Activated T-helper 1 cell treated with anti-CD3 and anti-CD28 coated beads, Interleukin-2, amount 50 U/mL, for 16 hours (primary cell): ENCODE results near the gene CRYL1.

Experiments used
- DNase-seq, 2 donors: peaks; one replicate each; pipeline ENCODE4 v3.0.0-alpha.2; 2020; ENCODE audit warnings: low read depth in 1 of 2, low spot score in 1 of 2

The CRYL1 gene

GRCh38 chr13:20402881-20403280 is 122.8 kb downstream of the CRYL1 start:
- DNase-seq = no peak

GRCh38 chr13:20401931-20402856 is 123.5 kb downstream of the CRYL1 start:
- DNase-seq = no peak

GRCh38 chr13:20401531-20401930 is 124.1 kb downstream of the CRYL1 start:
- DNase-seq = no peak

- no peak for DNase-seq
These were observed 124.9 kb downstream of the CRYL1 start for GRCh38 chr13:20400774-20401173.

- no peak for DNase-seq
These were observed 125.7 kb downstream of the CRYL1 start for GRCh38 chr13:20399961-20400360.

- no peak for DNase-seq
These were observed 126.1 kb downstream of the CRYL1 start for GRCh38 chr13:20399515-20399914.

- no peak for DNase-seq
These were observed 127.2 kb downstream of the CRYL1 start for GRCh38 chr13:20398459-20398858.

GRCh38 chr13:20397896-20398295 is 127.8 kb downstream of the CRYL1 start:
- no peak for DNase-seq

GRCh38 chr13:20395061-20395916 is 130.4 kb downstream of the CRYL1 start:
- no peak for DNase-seq

- DNase-seq = no peak
These were observed 131.2 kb downstream of the CRYL1 start for GRCh38 chr13:20394506-20394905.

GRCh38 chr13:20394169-20394501 is 131.5 kb downstream of the CRYL1 start:
- no peak for DNase-seq

GRCh38 chr13:20393273-20394168 is 132.1 kb downstream of the CRYL1 start:
- DNase-seq = no peak

GRCh38 chr13:20392530-20392929 is 133.1 kb downstream of the CRYL1 start:
- DNase-seq = no peak

GRCh38 chr13:20391597-20392452 is 133.8 kb downstream of the CRYL1 start:
- DNase-seq = no peak

- DNase-seq = no peak
These were observed 135.0 kb downstream of the CRYL1 start for GRCh38 chr13:20390526-20391175.

GRCh38 chr13:20389696-20390525 is 135.7 kb downstream of the CRYL1 start:
- no peak for DNase-seq

- no peak for DNase-seq
These were observed 137.5 kb downstream of the CRYL1 start for GRCh38 chr13:20388184-20388583.

GRCh38 chr13:20387441-20387971 is 138.2 kb downstream of the CRYL1 start:
- DNase-seq = no peak

GRCh38 chr13:20387006-20387405 is 138.7 kb downstream of the CRYL1 start:
- no peak for DNase-seq
